HG02623 (cell line): ENCODE data around the gene BCAS1.
"Not testable (repeated sequence)": the region's sequence is repeated elsewhere in the genome, so short reads cannot be mapped to it uniquely, and the experiment has no call there.

Experiments used
- ATAC-seq: cut with Tn5 transposase; IDR thresholded peaks from one replicate; pipeline ENCODE4 v1.9.1; 2021; ENCODE audit warnings: moderate library complexity; ENCODE audit not compliant: unreplicated experiment

BCAS1 gene

DNA sequence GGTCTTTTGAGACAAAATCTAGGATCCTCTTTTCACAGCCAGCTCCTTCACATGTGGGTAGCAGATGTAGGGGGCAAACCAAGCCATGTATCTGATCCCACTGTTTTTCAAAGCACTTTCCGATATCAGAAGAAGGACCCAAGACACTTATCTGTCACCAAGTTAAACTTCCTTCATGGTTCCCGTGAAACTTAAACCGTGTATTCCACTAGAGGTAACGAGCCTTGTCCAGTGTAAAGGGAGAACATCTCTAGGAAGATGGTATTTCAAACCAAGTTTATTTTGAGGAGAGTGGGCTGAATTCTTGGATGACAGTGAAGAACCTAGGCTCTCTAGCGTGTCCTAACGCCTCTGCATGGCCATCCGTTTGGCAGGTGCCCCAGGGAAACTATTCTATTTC lies 76.3 kb downstream of the BCAS1 start:
- ATAC-seq, result no peak

DNA sequence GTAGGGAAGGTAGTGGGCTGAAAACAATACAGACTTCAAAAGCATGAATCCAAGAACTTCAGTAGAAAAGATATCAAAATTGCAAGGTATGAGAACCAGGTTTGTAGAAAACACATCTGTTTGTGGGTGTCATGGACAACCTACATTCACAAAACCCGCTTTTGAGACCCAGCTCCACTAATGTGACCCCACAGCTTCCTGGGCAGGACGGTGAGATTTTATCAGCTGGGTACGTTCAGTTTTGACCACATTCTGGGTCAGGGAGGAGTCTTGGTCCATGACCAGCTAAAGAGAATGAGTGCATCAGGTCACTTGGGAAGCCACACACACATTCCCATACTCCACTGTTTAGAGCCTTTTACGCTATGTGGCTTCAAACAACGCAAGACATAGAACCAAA lies 77.1 kb downstream of the BCAS1 start:
- no peak for ATAC-seq

DNA sequence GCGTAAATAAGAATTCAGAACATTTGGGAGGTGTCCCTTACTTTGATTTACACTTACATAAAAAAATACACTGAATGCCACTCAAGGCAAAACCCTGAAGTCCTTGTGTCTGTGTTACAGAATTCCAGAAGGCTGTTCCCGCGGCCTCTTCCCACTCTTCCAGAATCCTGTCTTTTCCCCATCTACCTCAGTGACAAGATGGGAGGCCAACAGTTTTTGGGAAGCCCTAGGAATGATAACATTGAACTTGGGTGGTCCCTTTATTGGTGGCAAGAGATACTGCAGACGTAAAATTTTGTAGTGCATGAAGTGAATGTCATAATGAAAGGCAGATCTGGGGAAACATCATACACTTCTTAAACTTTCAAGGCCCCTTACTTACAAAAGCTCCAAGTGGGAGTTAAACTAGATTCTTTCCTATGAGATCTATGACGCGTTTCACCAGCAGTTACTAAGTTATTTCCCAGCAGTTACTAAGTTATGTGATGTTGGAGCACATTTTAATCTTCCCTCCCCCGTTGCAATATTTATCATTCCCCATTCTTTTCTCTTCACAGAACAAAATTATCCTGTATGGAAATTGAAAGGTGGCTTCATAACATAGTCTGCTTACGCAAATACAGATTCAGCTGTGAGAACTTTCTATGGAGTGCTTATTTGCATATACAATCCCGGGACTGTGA lies 79.5 kb downstream of the BCAS1 start:
- no peak for ATAC-seq

GRCh38 chr20:53990003-53990402 lies 80.4 kb downstream of the BCAS1 start:
- no peak for ATAC-seq

GRCh38 chr20:53989401-53989800 lies 81.0 kb downstream of the BCAS1 start:
- no peak for ATAC-seq

DNA sequence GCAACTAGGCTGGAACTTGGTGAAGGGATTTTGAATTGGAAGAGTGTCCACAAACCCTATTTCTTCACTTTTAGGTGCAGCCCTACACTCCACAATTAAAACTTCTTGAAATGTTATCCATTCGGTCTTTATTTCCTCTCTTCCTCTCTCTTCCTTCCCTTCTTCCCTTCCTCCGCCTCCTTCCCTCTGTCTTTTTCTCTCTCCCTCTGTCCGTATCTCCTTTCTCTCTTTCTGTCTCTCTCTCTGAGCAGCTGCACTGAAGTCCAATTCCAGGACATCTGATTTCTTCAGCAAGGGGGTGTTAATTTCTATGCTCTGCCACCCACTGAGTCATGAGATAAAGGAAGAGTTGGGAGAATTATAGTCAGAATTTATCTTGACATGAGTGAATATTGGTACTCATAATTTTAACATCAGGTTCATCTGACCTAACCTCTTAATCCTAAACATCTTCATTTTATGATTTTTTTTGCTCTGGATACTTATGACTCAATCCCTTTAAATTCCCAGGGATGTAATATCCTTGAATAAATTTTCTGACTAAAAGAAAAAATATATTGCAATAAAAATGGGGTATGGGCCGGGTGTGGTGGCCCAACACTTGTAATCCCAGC lies 84.2 kb downstream of the BCAS1 start:
- ATAC-seq, result no peak

GRCh38 chr20:53985150-53985518 lies 85.3 kb downstream of the BCAS1 start:
- ATAC-seq, result no peak

DNA sequence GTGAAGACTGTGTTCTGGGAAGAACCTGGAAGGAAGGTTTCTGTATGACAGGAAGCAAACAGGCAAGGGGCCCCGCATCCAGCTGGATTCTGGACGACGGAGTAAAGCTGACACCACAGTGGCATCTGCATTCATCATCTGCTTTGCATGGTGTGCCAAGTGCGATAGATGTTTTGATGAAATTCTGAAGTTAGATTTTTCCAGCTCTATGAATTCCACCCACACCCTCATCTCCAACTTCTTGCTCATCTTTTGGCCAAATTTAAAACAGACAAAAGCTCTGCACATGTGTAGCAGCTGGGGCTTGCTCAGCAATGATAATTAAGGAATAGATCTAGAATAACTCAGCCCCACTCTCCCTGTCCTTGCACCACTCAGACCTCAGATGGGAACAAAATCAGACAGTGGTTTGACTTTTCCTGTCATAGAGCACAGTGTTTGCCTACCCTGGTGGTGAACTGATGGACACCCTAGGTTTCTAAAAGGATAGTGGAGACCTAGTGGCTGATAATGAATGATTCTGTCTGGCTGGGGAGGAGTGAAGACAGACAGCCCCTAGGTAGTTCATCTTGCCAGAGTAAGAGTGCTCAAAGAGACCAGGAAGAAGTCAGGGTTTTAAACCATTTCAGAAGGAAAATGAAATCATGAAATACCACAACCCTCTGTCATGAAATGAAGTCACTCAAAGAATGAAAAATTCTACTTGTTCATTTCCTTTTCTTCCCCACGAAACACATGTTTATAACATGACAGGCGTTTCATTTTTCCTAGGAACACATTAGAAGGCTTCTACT lies 85.8 kb downstream of the BCAS1 start:
- ATAC-seq, result no peak

GRCh38 chr20:53983401-53983800 lies 87.0 kb downstream of the BCAS1 start:
- no peak for ATAC-seq

DNA sequence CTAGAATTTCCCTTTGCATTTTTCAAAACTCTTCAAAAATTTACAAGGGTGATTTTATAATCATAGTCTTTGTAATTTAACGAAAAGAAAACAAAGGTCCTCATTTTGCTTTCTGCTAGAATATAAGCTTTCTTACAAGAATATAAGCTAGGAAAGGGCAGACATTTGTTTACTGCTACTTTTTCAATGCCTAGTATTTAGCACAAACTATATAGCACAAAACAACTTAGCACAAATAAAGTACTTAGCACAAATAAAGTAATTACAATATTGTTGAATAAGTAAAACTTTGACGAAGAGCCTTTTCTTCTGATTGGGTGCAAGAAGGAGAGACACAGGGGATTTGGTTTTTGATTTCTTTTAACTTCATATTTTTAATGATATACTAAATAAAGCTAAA lies 87.8 kb downstream of the BCAS1 start:
- no peak for ATAC-seq

DNA sequence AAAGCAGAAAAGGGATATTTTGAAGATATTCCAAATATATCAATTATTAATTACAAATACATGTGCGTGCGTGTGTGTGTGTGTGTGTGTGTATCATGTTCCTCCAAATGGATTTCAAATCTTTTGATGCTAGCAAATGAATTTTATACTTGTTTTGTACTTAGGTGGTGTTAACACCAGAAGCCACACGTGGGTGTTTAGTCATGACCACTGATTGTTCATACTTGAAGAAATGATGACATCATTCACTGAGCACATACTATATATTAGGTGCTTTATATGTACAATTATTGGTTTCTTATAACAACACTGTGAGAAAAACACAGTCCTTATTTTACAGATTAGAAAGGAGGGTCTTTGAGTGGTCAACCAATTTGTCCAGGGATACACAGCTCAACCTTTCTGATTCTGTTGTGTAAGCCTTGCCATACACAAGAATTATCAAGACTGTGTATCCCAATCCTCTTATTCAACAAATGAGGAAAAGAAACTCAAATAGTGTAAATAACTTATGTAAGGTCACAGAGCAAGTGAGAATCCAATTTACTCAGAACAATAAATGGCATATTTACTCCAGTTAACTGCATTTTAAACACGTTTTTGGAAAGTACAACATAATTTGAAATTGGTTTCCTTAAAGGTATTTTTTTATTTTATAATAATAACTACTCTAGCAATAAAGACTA lies 88.5 kb downstream of the BCAS1 start:
- no peak for ATAC-seq

DNA sequence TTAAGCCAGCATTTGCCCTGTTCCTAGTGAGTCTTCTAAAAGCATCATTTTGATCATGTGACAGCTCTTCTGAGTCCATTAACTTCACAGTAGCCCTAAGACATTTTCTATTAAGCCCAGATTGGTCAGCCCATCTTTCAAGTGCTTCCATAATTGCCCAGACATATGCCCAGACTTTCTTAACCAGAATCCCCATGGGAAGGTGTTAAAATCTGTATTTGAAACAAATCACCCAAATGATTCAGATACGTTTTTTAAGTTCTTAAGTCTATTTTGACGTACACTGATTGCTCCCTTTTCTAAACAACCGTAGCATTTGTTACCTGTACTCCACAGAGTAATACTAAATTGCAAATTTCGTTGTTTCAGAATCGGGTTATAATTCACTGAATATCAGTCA lies 89.3 kb downstream of the BCAS1 start:
- ATAC-seq, result no peak

- no peak for ATAC-seq
Observed at GRCh38 chr20:53980031-53980465, 90.3 kb downstream of the BCAS1 start.

GRCh38 chr20:53978497-53978896 lies 91.9 kb downstream of the BCAS1 start:
- no peak for ATAC-seq

GRCh38 chr20:53977391-53977790 lies 93.0 kb downstream of the BCAS1 start:
- ATAC-seq, result no peak

- no peak for ATAC-seq
Observed at GRCh38 chr20:53975761-53976160, 94.6 kb downstream of the BCAS1 start.

GRCh38 chr20:53974785-53975555 lies 95.4 kb downstream of the BCAS1 start:
- no peak for ATAC-seq

DNA sequence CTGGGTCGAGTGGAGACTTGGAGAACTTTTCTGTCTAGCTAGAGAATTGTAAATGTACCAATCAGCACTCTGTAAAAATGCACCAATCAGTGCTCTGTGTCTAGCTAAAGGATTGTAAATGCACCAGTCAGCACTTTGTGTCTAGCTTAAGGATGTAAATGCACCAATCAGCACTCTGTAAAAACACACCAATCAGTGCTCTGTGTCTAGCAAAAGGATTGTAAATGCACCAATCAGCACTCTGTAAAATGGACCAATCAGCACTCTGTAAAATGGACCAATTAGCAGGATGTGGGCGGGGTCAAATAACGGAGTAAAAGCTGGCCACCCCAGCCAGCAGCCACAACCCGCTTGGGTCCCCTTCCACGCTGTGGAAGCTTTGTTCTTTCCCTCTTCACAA lies 96.5 kb downstream of the BCAS1 start:
- ATAC-seq, result not testable (repeated sequence)

DNA sequence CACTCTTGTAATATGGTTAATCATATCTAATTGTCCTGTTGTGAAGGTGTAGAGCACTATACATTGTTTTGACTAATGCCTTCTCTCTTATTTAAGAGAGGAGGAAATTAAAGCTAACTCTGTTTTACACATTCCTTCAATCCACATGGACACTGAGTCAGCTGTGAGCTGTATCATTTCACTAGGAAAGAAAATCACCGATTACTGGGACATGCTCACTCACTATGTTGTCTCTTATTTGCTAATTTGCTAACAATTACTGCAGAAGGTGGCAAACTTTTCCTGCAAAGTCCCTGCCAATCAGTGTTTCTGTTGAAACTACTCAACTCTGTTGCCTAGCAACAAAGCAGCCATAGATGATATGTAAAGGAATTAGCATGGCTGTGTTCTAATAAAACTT lies 98.2 kb downstream of the BCAS1 start:
- ATAC-seq, result no peak

DNA sequence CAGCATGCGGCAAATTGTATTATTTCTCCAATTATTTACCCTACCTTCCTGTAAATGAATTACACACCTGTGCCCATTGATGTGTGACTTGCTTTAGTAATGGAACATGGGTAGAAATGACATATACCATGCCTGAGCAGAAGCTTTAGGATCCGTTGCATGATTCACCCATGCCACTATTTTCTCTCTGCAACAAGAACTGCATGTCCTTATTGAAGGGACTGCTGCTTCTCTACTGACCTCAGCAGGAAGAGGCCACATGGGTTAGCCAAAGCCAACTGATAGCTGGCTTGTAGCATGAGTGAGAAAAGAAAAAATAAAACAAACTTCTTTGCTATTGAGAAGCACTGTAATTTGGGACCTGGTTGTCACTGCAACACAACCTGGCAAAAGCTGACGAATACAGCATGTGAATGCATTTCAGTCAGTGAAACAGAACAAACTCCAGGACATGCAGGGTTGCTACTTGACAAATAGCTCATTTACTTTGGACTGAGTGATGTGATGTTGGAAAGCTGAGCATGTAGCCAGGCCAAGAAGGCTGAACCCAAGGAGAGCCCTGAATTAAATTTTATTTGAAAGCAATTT lies 99.2 kb downstream of the BCAS1 start:
- ATAC-seq, result no peak
